Ammon's horn (tissue), 1 donor: Measurements from ENCODE around the gene CEP131.
A peak's percentile ranks its signal among the peaks of the same experiment; 100 is the strongest.
"Not testable (repeated sequence)": the region's sequence is repeated elsewhere in the genome, so short reads cannot be mapped to it uniquely, and the experiment has no call there.

ENCODE experiments used
- DNase-seq: peaks from one replicate; pipeline ENCODE4 v3.0.0-alpha.2; 2016; ENCODE audit warnings: low spot score

CEP131 gene

DNA sequence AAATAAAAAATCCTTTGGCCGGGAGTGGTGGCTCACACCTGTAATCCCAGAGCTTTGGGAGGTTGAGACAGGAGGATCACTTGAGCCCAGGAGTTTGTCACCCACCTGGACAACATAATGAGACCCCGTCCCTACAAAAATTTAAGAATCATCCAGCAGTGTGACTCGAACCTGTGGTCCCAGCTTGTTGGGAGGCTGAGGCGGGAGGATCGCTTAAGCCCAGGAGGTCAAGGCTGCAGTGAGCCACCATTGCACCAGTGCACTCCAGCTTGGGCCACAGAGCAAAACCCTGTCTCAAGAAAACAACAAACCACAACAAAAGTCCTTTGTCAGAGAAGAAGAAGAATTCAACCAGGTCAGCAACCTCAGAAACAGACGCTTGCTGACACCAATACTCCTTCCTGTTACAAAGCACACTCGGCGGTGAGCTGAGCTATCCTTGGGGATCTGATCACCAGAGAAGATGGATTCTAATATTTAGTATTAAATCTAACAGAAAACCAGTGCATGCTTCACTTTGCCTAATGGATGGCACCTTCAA lies 70.4 kb downstream of the CEP131 start:
- no peak for DNase-seq

DNA sequence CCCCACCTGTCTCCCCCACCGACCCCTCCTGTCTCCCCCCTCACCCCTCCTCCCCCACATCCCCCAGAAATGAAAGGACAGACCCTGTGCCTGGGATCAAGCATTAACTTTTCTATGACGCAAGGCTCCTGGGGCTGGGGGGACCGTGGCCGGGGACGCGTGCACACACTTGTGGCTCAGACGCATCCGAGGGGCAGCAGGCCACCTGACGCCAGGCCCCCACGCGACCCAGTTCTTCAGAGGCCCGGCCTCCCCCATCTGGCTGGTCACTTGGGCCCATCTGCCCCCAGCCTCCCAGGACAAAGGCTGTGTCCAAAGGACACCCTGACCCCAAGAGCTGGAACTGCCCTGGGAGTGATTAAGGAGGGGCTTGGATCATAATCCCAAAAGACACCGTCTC lies 71.5 kb downstream of the CEP131 start:
- no peak for DNase-seq

DNA sequence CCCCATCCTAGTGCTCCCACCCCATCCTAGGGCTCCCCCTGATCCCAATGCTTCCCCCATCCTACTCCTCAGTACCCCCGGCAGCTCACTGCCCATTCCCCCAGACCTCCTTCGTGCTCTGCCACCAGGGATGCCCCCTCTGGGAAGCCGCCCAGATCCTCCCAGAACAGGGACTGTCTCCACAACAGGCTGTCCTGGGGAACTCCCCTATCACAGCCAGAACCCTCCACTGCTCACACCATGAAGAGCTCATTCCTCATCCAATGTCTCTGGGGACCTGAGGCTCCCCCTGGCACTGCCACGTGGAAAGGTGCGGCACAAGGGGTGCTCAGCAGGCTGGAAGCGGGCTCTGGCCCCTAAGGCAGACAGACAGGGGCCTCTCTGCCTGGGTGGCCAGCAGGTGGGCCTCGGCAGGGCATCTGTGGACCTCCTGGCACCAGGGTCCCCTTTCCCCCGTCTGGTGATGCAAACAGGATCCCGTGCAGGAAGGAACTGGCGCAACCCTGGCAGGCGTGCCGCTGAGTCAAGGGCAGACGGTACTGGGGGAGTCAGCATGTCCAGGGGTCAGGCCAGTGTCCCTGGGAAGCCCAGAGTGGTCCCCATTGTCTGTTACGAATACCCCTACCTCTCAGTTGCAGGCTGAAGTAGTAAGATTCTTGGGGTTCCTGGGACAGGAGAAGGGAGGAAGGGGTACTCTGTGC lies 72.2 kb downstream of the CEP131 start:
- no peak for DNase-seq

DNA sequence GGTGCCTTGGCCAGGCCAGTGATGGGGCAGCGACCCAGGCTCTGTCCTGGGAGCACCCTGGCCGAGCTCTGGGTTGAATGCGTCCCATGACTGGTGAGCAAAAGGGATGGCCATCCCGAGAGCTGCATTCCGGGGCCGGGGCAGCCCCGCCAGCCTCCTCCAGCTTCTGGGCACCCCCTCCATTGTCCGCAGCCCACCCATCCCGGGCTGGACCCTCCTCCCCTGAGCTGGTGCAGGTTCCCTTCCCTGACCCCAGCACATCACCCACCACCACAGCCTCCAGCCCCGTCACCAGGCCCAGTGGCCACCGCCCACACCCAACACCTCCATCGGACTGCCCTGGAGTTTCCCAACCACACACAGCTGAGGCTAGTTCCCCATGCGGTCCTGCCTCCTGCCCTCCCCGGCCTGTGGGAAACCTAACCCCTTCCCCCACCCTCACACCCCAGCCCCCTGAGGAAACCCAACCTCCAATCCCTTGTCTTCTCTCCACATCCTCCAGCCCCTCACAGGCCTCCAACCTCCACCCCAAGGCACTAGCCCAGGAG lies 73.7 kb downstream of the CEP131 start:
- no peak for DNase-seq

DNA sequence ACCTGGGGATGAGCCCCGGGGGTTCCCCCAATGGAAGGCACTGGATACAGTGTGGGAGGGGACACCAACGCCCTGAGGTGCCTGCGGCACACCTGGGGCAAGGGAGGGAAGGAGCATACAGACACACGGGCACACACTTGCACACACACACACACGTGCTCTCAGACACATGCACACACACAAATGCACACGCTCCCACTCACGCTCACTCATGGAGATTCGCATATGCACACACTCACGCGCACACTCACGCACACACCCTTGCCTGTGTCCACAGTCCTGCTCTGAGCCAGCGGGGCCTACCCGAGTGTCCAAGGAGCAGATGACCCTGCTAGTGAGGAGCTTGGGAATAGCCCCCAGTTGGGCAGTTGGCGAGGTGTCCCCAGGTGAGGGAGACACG lies 74.2 kb downstream of the CEP131 start:
- no peak for DNase-seq

DNA sequence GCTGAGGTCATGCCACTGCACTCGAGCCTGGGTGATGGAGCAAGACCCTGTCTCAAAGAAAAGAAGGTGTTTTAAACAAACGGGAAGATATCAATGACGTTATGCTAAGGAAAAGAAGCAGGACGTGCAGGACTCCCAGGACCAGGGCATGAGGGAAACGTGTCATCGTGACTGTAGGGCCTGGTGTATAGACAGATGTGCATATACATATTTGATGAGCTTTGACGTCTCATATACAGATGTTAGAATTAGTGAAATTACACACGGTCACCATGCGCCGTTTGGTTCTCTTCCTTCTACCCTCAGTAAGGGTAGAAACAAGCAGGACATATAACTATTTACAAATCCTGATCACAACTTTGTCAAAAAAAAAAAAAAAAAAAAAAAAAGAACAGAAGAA lies 75.1 kb downstream of the CEP131 start:
- no peak for DNase-seq

DNA sequence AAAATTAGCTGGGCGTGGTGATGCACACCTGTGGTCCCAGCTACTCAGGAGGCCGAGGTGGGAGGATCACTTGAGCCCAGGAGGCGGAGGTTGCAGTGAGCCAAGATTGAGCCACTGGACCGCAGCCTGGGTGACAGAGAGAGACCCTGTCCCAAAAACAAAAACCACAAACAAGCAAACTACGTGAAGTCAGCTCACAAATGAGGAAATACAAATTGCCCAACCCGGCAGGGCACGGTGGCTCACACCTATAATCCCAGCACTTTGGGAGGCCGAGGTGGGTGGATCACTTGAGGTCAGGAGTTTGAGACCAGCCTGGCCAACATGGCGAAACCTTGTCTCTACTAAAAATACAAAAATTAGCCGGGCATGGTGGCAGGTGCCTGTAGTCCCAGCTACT lies 76.6 kb downstream of the CEP131 start:
- not testable (repeated sequence) for DNase-seq

DNA sequence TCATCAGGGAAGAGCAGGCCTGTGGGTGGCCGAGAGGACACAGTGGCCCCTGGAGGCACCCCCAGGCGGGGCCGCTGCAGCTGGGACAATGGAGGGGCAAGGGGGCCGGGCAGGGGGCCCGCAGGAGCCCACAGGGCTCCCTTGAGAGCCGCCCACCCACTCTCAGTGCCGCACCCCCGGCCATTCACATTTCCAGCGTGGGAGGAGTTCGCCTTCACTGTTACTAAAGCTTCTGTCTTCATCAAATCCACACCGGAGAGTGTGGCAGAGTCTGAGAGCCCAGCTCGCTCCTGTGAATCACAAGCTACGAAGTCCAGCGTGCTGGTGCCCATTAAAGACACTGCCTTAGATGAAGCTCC lies 78.4 kb downstream of the CEP131 start:
- no peak for DNase-seq

DNA sequence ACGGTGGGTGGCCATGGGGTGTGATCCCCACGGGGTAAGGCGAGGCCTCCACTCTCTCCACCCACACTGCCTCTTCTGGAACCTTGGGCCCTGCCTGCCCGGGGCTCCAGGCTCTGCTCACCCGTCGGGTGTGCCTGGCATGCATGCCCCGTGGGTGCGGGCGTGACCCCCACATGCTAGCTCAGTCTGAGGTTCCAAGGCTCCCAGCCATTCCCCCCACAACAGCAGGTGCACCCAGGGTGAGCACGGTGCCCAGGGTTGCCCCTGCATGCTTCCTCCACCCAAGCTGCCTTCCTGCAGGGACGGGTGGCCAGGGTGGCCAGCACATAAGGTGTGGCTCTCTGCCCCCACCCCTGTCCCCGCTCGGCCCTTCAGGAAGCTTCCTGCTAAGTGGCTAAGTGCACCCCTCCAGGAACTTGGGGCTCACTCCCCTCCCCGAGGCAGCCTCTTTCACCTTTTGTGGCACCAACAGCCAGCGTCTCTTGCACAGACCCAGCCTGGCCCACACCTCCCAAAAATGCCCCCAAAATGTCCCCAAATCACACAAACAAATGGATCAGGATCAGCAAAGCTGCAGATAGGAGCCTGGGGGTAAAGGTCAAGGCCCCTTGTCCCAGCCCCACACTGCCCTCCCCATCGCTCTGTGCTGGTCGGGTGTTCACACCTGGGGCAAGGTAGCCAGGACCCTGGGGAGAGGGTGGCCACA lies 78.9 kb downstream of the CEP131 start:
- no peak for DNase-seq

DNA sequence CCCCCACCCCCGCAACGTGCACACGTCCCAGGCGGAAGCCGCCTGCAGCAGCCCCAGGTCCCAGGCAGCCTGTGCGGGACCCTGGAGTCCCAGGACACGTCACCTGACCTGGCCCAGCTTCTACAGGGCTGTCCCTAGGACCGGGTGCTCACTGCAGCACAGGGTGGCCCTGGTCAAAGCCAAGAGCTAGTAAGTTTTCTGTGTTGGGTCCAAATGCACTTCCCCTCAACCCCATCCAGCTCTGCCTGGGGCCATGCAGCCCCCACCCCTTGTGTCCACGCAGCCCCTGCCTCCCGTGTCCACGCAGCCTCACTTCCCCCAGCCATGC lies 79.6 kb downstream of the CEP131 start:
- DNase-seq, result no peak

DNA sequence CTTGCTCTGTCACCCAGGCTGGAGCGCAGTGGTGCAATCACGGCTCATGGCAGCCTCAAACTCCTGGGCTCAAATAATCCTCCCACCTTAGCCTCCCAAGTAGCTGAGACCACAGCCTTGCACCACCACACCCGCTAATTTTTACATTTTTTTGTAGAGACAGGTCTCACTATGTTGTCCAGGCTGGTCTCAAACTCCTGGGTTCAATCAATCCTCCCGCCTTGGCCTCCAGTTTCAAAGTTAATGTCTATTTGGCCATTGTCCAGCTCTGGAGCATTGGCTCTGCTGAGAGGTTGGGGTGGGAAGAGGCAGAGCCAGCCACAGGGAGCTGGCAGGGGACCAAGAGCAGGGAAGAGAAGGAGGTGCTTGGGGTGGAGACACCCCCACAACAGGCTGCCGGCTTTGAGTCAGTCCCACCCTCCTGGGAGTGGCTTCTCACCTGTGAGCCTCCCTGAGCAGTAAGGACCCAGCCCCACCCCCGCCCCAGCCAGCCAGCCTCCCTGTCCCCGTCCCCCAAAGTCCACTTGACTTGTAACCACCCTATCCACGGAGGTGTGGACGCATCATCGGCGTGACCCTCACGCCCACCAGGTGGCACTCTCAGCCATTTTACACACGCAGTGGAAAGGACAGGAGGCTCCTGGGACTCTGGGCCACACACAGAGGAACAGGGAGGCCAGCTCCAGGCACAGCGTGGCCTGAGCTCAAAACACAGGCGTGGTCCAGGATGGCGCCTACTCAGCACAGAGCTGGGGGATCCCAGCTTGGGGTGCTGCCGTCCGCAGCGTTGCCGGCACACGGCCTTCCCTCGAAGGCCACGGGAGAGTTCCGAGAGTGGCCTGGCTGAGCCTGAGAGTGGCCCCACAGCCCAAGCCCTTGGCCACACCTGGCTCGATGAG lies 80.2 kb downstream of the CEP131 start:
- DNase-seq, result peak; percentile 91

DNA sequence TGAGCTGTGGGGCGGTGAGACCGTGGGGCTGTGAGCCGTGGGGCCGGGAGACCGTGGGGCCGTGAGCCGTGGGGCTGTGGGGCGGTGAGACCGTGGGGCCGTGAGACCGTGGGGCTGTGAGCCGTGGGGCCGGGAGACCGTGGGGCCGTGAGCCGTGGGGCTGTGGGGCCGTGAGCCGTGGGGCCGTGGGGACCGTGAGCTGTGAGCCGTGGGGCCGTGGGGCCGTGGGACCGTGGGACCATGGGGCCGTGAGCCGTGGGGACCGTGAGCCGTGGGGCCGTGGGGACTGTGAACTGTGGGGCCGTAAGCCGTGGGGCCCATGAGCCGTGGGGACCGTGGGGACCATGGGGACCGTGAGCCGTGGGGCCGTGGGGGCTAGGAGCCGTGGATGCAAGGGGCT lies 82.1 kb downstream of the CEP131 start:
- no peak for DNase-seq

DNA sequence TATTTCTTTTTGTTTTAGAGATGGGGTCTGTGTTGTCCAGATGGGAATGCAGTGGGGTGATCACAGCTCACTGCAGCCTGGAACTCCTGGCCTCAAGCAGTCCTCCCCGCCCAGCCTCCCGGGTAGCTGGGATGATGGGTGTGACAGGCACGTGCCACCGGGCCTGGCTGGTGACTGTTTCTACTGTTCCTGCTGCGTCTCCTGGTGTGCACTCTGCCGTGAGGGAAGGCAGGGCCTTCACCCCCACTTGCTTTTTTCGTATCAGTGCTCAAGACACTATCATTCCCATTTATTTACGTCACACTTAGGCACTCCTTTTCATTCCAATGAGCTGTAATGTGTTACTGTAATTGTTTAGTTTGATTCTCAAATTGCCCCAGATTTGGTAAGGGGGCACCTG lies 82.7 kb downstream of the CEP131 start:
- no peak for DNase-seq
